Progenitor cell of endocrine pancreas (in vitro differentiated cells): ENCODE measurements around the gene CMPK2. TPM values are rescaled to one million over a fixed set of nuclear protein-coding genes. Genes with fewer than 3 reads are reported as not detected.

ENCODE experiments used
- DNase-seq: peaks from one replicate; pipeline ENCODE4 v3.0.0; 2021; ENCODE audit warnings: low spot score; ENCODE audit not compliant: unreplicated experiment
- H3K27ac Mint-ChIP-seq: 2 replicates; pipeline ENCODE4 v1.8.0; 2021; ENCODE audit warnings: mild to moderate bottlenecking, moderate library complexity, mixed read lengths
- H3K27me3 Mint-ChIP-seq: 2 replicates; pipeline ENCODE4 v1.8.0; 2021; ENCODE audit warnings: mixed read lengths
- H3K36me3 Mint-ChIP-seq: 2 replicates; pipeline ENCODE4 v1.8.0; 2022; ENCODE audit warnings: mixed read lengths; ENCODE audit not compliant: insufficient read depth
- H3K4me1 Mint-ChIP-seq: 2 replicates; pipeline ENCODE4 v1.8.0; 2021; ENCODE audit warnings: low read depth, mixed read lengths
- H3K4me3 Mint-ChIP-seq: 2 replicates; pipeline ENCODE4 v1.8.0; 2021; ENCODE audit warnings: low read depth, mild to moderate bottlenecking, moderate library complexity, mixed read lengths
- H3K9me3 Mint-ChIP-seq: 2 replicates; pipeline ENCODE4 v1.8.0; 2021; ENCODE audit warnings: low read depth, mixed read lengths
- total RNA-seq: library from RNA; stranded (reverse); gene quantifications from 2 replicates; pipeline ENCODE4 v1.2.1, GENCODE V29; 2021
- TF ChIP-seq, protein P1 (sequence below): fragments of 200-600 bp; sonication (generic); IDR thresholded peaks from one replicate; pipeline ENCODE4 v1.5.0; 2021; ENCODE audit warnings: antibody characterized with exemption, mild to moderate bottlenecking; ENCODE audit not compliant: unreplicated experiment

CMPK2 gene
- total RNA-seq, 1 donor from 2014 or later = 3.4 TPM

GRCh38 chr2:6819668-6820067, 46.0 kb downstream of the CMPK2 start:
- Mint-ChIP-seq H3K27me3 (peaks cover 8% of the 10 kb centered on the region), H3K36me3 (no peaks in the 10 kb centered on the region), H3K9me3 (peaks cover 3% of the 10 kb centered on the region)

GRCh38 chr2:6818012-6818411, 47.7 kb downstream of the CMPK2 start:
- Mint-ChIP-seq H3K9me3 (peaks cover 3% of the 10 kb centered on the region), H3K4me3 (no peak overlapping the region), H3K4me1 (no peaks in the 10 kb centered on the region), H3K36me3 (no peaks in the 10 kb centered on the region), H3K27me3 (peaks cover 16% of the 10 kb centered on the region), H3K27ac (no peak overlapping the region)
- TF ChIP-seq, protein P1, sequence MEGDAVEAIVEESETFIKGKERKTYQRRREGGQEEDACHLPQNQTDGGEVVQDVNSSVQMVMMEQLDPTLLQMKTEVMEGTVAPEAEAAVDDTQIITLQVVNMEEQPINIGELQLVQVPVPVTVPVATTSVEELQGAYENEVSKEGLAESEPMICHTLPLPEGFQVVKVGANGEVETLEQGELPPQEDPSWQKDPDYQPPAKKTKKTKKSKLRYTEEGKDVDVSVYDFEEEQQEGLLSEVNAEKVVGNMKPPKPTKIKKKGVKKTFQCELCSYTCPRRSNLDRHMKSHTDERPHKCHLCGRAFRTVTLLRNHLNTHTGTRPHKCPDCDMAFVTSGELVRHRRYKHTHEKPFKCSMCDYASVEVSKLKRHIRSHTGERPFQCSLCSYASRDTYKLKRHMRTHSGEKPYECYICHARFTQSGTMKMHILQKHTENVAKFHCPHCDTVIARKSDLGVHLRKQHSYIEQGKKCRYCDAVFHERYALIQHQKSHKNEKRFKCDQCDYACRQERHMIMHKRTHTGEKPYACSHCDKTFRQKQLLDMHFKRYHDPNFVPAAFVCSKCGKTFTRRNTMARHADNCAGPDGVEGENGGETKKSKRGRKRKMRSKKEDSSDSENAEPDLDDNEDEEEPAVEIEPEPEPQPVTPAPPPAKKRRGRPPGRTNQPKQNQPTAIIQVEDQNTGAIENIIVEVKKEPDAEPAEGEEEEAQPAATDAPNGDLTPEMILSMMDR = no peak
- no peak for DNase-seq

More at GRCh38 chr2:6819668-6820067, 46.0 kb downstream of the CMPK2 start:
- TF ChIP-seq, protein P1 = no peak
- no peak overlapping the region for H3K27ac Mint-ChIP-seq
- H3K4me3 Mint-ChIP-seq = no peak overlapping the region
- no peaks in the 10 kb centered on the region for H3K4me1 Mint-ChIP-seq
- no peak for DNase-seq

- no peak for DNase-seq
- H3K36me3 Mint-ChIP-seq = no peaks in the 10 kb centered on the region
- TF ChIP-seq, protein P1 = no peak
- peaks cover 3% of the 10 kb centered on the region for H3K9me3 Mint-ChIP-seq
- H3K4me1 Mint-ChIP-seq = no peaks in the 10 kb centered on the region
- peaks cover 17% of the 10 kb centered on the region for H3K27me3 Mint-ChIP-seq
- no peak overlapping the region for H3K27ac Mint-ChIP-seq
- no peak overlapping the region for H3K4me3 Mint-ChIP-seq
Observed at GRCh38 chr2:6814869-6815268, 50.8 kb downstream of the CMPK2 start.

- peaks cover 3% of the 10 kb centered on the region for H3K9me3 Mint-ChIP-seq
- no peaks in the 10 kb centered on the region for H3K4me1 Mint-ChIP-seq
- no peaks in the 10 kb centered on the region for H3K36me3 Mint-ChIP-seq
- TF ChIP-seq, protein P1 = no peak
- H3K4me3 Mint-ChIP-seq = no peak overlapping the region
- H3K27ac Mint-ChIP-seq = no peak overlapping the region
- DNase-seq = no peak
- peaks cover 17% of the 10 kb centered on the region for H3K27me3 Mint-ChIP-seq
Observed at GRCh38 chr2:6814312-6814711, 51.4 kb downstream of the CMPK2 start.

- Mint-ChIP-seq H3K4me3 (no peak overlapping the region), H3K4me1 (no peaks in the 10 kb centered on the region), H3K36me3 (no peaks in the 10 kb centered on the region), H3K9me3 (peaks cover 3% of the 10 kb centered on the region), H3K27me3 (peaks cover 17% of the 10 kb centered on the region), H3K27ac (no peak overlapping the region)
- no peak for DNase-seq
- TF ChIP-seq, protein P1 = no peak
Observed at GRCh38 chr2:6813573-6813972, 52.1 kb downstream of the CMPK2 start.
